MM.1S (cell line): Measurements from ENCODE around the gene SLC43A1.

ENCODE experiments used
- DNase-seq: peaks from one replicate; pipeline ENCODE4 v3.0.0-alpha.2; 2015
- H2AFZ ChIP-seq: fragments of 300-600 bp; sonication (generic); 2 replicates; pipeline ENCODE4 v1.6.0; 2016; ENCODE audit warnings: antibody characterized with exemption, low read length
- H3F3A ChIP-seq: fragments of 300-600 bp; sonication (generic); 2 replicates; pipeline ENCODE4 v1.6.1; 2016; ENCODE audit warnings: mild to moderate bottlenecking, antibody characterized with exemption, low read length, moderate library complexity, mixed read lengths; ENCODE audit not compliant: insufficient read depth
- H3K27ac ChIP-seq: fragments of 300-600 bp; sonication (generic); 2 replicates; pipeline ENCODE4 v1.5.1; 2016; ENCODE audit warnings: mild to moderate bottlenecking, low read length
- H3K27me3 ChIP-seq: fragments of 300-600 bp; sonication (generic); replicated peaks from 2 replicates; pipeline ENCODE4 v1.6.0; 2016; ENCODE audit warnings: low read length; ENCODE audit not compliant: insufficient read depth
- H3K36me3 ChIP-seq: fragments of 300-600 bp; sonication (generic); replicated peaks from 2 replicates; pipeline ENCODE4 v1.6.1; 2016; ENCODE audit warnings: mild to moderate bottlenecking, low read length, mixed read lengths; ENCODE audit not compliant: insufficient read depth
- H3K4me1 ChIP-seq: fragments of 300-600 bp; sonication (generic); 2 replicates; pipeline ENCODE4 v1.6.1; 2016; ENCODE audit warnings: low read length, mixed read lengths
- H3K4me2 ChIP-seq: fragments of 300-600 bp; sonication (generic); 2 replicates; pipeline ENCODE4 v1.6.0; 2016; ENCODE audit warnings: low read depth, low read length
- H3K4me3 ChIP-seq: fragments of 300-600 bp; sonication (generic); 2 replicates; pipeline ENCODE4 v1.5.1; 2016; ENCODE audit warnings: low read length, mixed read lengths
- H3K79me2 ChIP-seq: fragments of 300-600 bp; sonication (generic); 2 replicates; pipeline ENCODE4 v1.6.1; 2016; ENCODE audit warnings: mixed run types, low read length, mixed read lengths
- H3K9ac ChIP-seq: fragments of 300-600 bp; sonication (generic); 2 replicates; pipeline ENCODE4 v1.6.1; 2016; ENCODE audit warnings: low read length, mixed read lengths
- H3K9me2 ChIP-seq: fragments of 300-600 bp; sonication (generic); replicated peaks from 2 replicates; pipeline ENCODE4 v1.6.1; 2016; ENCODE audit warnings: mild to moderate bottlenecking, low read length, mixed read lengths; ENCODE audit not compliant: insufficient read depth
- H3K9me3 ChIP-seq: fragments of 300-600 bp; sonication (generic); replicated peaks from 2 replicates; pipeline ENCODE4 v1.6.1; 2016; ENCODE audit warnings: mild to moderate bottlenecking, low read length, mixed read lengths; ENCODE audit not compliant: insufficient read depth
- H4K20me1 ChIP-seq: fragments of 300-600 bp; sonication (generic); 2 replicates; pipeline ENCODE4 v1.6.1; 2016; ENCODE audit warnings: mild to moderate bottlenecking, low read length, moderate library complexity, mixed read lengths; ENCODE audit not compliant: insufficient read depth
- CTCF ChIP-seq: fragments of 300-600 bp; sonication (generic); IDR thresholded peaks from 2 replicates; pipeline ENCODE4 v1.5.1; 2016; ENCODE audit warnings: antibody characterized with exemption, low read length, mixed read lengths
- EZH2 ChIP-seq: fragments of 300-600 bp; sonication (generic); optimal IDR thresholded peaks from 2 replicates; pipeline ENCODE3; 2017; ENCODE audit warnings: low read depth, mild to moderate bottlenecking, antibody characterized with exemption, low read length, mixed read lengths
- EZH2phosphoT487 ChIP-seq: fragments of 300-600 bp; sonication (generic); IDR thresholded peaks from 2 replicates; pipeline ENCODE4 v1.6.1; 2018; ENCODE audit warnings: antibody characterized with exemption, low read length

Gene SLC43A1

GRCh38 chr11:57471496-57471895 is 44.0 kb downstream of the SLC43A1 start:
- Histone ChIP-seq H4K20me1 (no peaks in the 10 kb centered on the region), H2AFZ (no peak overlapping the region), H3K79me2 (no peaks in the 10 kb centered on the region), H3K9me3 (no peaks in the 10 kb centered on the region), H3F3A (no peaks in the 10 kb centered on the region), H3K4me2 (no peak overlapping the region), H3K4me3 (no peak overlapping the region), H3K36me3 (no peaks in the 10 kb centered on the region), H3K27ac (no peak overlapping the region), H3K9ac (no peak overlapping the region), H3K9me2 (no peaks in the 10 kb centered on the region), H3K27me3 (no peaks in the 10 kb centered on the region), H3K4me1 (peaks cover 16% of the 10 kb centered on the region; the same call in 1 of the 2 replicates)
- no peak for DNase-seq
- TF ChIP-seq EZH2phosphoT487 (no peak), CTCF (no peak), EZH2 (no peak)

GRCh38 chr11:57469268-57469667 is 46.2 kb downstream of the SLC43A1 start:
- Histone ChIP-seq H4K20me1 (no peaks in the 10 kb centered on the region), H3F3A (no peaks in the 10 kb centered on the region), H2AFZ (no peak overlapping the region), H3K9me3 (no peaks in the 10 kb centered on the region), H3K4me3 (no peak overlapping the region), H3K27me3 (no peaks in the 10 kb centered on the region), H3K9ac (no peak overlapping the region), H3K36me3 (no peaks in the 10 kb centered on the region), H3K79me2 (no peaks in the 10 kb centered on the region), H3K9me2 (no peaks in the 10 kb centered on the region), H3K4me2 (no peak overlapping the region), H3K4me1 (no peaks in the 10 kb centered on the region), H3K27ac (no peak overlapping the region)
- TF ChIP-seq EZH2phosphoT487 = no peak
- no peak for TF ChIP-seq CTCF
- TF ChIP-seq EZH2 = no peak
- DNase-seq = no peak

- no peak overlapping the region for H3K4me3 ChIP-seq
- H3F3A ChIP-seq = no peaks in the 10 kb centered on the region
- H3K27ac ChIP-seq = no peak overlapping the region
- no peak overlapping the region for H2AFZ ChIP-seq
- no peaks in the 10 kb centered on the region for H3K9me3 ChIP-seq
- no peaks in the 10 kb centered on the region for H3K27me3 ChIP-seq
- no peaks in the 10 kb centered on the region for H3K36me3 ChIP-seq
- no peak overlapping the region for H3K4me2 ChIP-seq
- no peak for DNase-seq
- no peaks in the 10 kb centered on the region for H4K20me1 ChIP-seq
- H3K9me2 ChIP-seq = no peaks in the 10 kb centered on the region
- no peak overlapping the region for H3K9ac ChIP-seq
- H3K79me2 ChIP-seq = no peaks in the 10 kb centered on the region
- TF ChIP-seq EZH2phosphoT487 = no peak
- no peak for TF ChIP-seq EZH2
- no peak for TF ChIP-seq CTCF
- H3K4me1 ChIP-seq = no peaks in the 10 kb centered on the region
Measured at GRCh38 chr11:57468276-57468675, 47.2 kb downstream of the SLC43A1 start.
